K562 (cell line): ENCODE data around the gene FOXD3. TPM values are rescaled to one million over a fixed set of nuclear protein-coding genes. Genes with fewer than 3 reads are reported as not detected.

Experiments used
- BCL6 ChIP-seq: fragments of 250-450 bp; sonication (Bioruptor Pico); IDR thresholded peaks from 2 replicates; pipeline ENCODE4 v1.4.0; 2020
- CBX3 ChIP-seq, 2 experiments: IDR thresholded peaks; 1 replicate in 1 of 2; 2 replicates in 1 of 2; pipeline ENCODE4 v1.6.1; 2012; ENCODE audit warnings: inconsistent platforms in 2 of 2, low read length in 2 of 2, borderline replicate concordance in 1 of 2, control low read depth in 1 of 2
- CHD1 ChIP-seq: fragments of 200-600 bp; sonication (generic); IDR thresholded peaks from one replicate; pipeline ENCODE4 v1.6.1; 2012; ENCODE audit warnings: mild to moderate bottlenecking, moderate library complexity, low read length, inconsistent platforms
- CTCFL ChIP-seq: IDR thresholded peaks from 2 replicates; pipeline ENCODE4 v1.6.1; 2011; ENCODE audit warnings: borderline replicate concordance, low read depth, mild to moderate bottlenecking, moderate library complexity, low read length; ENCODE audit not compliant: insufficient read depth, poor library complexity, severe bottlenecking
- EP400 ChIP-seq: fragments of 450-650 bp; IDR thresholded peaks from 2 replicates; pipeline ENCODE4 v1.6.1; 2017; ENCODE audit warnings: antibody characterized with exemption, mild to moderate bottlenecking, moderate library complexity
- GABPA ChIP-seq: fragments of 200-800 bp; sonication (Bioruptor generic); conservative IDR thresholded peaks from 2 replicates; pipeline ENCODE4 v1.6.1; 2016; ENCODE audit warnings: low read depth, missing genetic modification characterization, missing compliant biosample characterization
- HMGN3 ChIP-seq: IDR thresholded peaks from 2 replicates; pipeline ENCODE4 v1.6.1; 2011; ENCODE audit warnings: borderline replicate concordance, low read depth, mild to moderate bottlenecking, mixed read lengths, low read length; ENCODE audit not compliant: insufficient read length; ENCODE audit errors: extremely low read depth
- NCOA6 ChIP-seq: fragments of 450-650 bp; IDR thresholded peaks from 2 replicates; pipeline ENCODE4 v1.6.1; 2017; ENCODE audit warnings: mild to moderate bottlenecking
- NRF1 ChIP-seq, 2 experiments: fragments of 450-650 bp; IDR thresholded peaks in 1 of 2; conservative IDR thresholded peaks in 1 of 2; 2 replicates each; pipeline ENCODE4 v1.6.1; 2014; ENCODE audit warnings: mild to moderate bottlenecking in 2 of 2
- PHF8 ChIP-seq: fragments of 200-600 bp; sonication (generic); IDR thresholded peaks from 2 replicates; pipeline ENCODE4 v1.6.1; 2012; ENCODE audit warnings: mixed run types, mild to moderate bottlenecking, inconsistent platforms, low read length, moderate library complexity, borderline replicate concordance
- ZC3H4 ChIP-seq: sonication (generic); formaldehyde crosslinking; IDR thresholded peaks from 2 replicates; pipeline ENCODE4 v1.9.0; 2021; ENCODE audit warnings: missing genetic modification reagents, borderline replicate concordance
- ZNF282 ChIP-seq: sonication (generic); formaldehyde crosslinking; IDR thresholded peaks from 2 replicates; pipeline ENCODE4 v1.8.1; 2023; ENCODE audit warnings: missing genetic modification reagents
- polyA plus RNA-seq, 8 experiments: library from polyadenylated mRNA; depleted of rRNA in 4 of 8; stranded (reverse) in 5 of 8; unstranded in 3 of 8; fragments of >200 nt; fragmentation: Nextera tagmentation in 2 of 8; fragmentation: Illumina TruSeq in 1 of 8; extraction: Ambion mirVana in 2 of 8; extraction: Trizol in 1 of 8; gene quantifications; 2 replicates each; pipeline versions ENCODE4 v1.2.1 to v1.2.3, GENCODE V29; 2011 to 2014; ENCODE audit warnings: inconsistent platforms in 1 of 8, missing spikeins in 1 of 8
- total RNA-seq, 7 experiments: library from RNA; depleted of rRNA in 6 of 7; stranded (reverse); fragments of >200 nt in 6 of 7; fragmentation: Illumina TruSeq in 2 of 7; extraction: Trizol in 2 of 7; gene quantifications; 2 replicates each; pipeline versions ENCODE4 v1.2.1 to v1.2.3, GENCODE V29; 2011 to 2021; ENCODE audit warnings: low replicate concordance in 1 of 7
- TF ChIP-seq, protein P1 (sequence below): fragments of 250-450 bp; sonication (Bioruptor Pico); IDR thresholded peaks from 2 replicates; pipeline ENCODE4 v1.5.0; 2020; ENCODE audit warnings: mild to moderate bottlenecking, borderline replicate concordance
- TF ChIP-seq, protein P2 (sequence below): fragments of 250-450 bp; sonication (Bioruptor Pico); IDR thresholded peaks from 2 replicates; pipeline ENCODE4 v1.5.0; 2020; ENCODE audit warnings: mild to moderate bottlenecking

FOXD3 gene
- total and polyA plus RNA-seq, 9 of the 15 experiments (the other 6 are each of a cell fraction or from before 2014, with no cell fraction given), result 0.06 to 0.45 (median 0.10) TPM; not detected in 2

- TF ChIP-seq, protein P1, sequence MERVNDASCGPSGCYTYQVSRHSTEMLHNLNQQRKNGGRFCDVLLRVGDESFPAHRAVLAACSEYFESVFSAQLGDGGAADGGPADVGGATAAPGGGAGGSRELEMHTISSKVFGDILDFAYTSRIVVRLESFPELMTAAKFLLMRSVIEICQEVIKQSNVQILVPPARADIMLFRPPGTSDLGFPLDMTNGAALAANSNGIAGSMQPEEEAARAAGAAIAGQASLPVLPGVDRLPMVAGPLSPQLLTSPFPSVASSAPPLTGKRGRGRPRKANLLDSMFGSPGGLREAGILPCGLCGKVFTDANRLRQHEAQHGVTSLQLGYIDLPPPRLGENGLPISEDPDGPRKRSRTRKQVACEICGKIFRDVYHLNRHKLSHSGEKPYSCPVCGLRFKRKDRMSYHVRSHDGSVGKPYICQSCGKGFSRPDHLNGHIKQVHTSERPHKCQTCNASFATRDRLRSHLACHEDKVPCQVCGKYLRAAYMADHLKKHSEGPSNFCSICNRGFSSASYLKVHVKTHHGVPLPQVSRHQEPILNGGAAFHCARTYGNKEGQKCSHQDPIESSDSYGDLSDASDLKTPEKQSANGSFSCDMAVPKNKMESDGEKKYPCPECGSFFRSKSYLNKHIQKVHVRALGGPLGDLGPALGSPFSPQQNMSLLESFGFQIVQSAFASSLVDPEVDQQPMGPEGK (CRISPR knock-in tag), result no peak
- peak; percentile 37 for TF ChIP-seq CHD1
- TF ChIP-seq ZC3H4 (CRISPR knock-in tag), result no peak
- TF ChIP-seq ZNF282 (CRISPR knock-in tag), result no peak
- peak; percentile 23 for TF ChIP-seq HMGN3
- peak; percentile 69 for TF ChIP-seq GABPA
- TF ChIP-seq CBX3 (IDR thresholded peaks at IDR 0.05; ENCODE audit: borderline replicate concordance in 1 of 2, low read length in 2 of 2), result peak in 1 of 2 experiments; percentile 41; a peak in 1 of 3 replicates
- TF ChIP-seq, protein P2, sequence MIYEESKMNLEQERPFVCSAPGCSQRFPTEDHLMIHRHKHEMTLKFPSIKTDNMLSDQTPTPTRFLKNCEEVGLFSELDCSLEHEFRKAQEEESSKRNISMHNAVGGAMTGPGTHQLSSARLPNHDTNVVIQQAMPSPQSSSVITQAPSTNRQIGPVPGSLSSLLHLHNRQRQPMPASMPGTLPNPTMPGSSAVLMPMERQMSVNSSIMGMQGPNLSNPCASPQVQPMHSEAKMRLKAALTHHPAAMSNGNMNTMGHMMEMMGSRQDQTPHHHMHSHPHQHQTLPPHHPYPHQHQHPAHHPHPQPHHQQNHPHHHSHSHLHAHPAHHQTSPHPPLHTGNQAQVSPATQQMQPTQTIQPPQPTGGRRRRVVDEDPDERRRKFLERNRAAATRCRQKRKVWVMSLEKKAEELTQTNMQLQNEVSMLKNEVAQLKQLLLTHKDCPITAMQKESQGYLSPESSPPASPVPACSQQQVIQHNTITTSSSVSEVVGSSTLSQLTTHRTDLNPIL (CRISPR knock-in tag), result no peak
- peak; percentile 28 to 52; a peak in 3 of 4 replicates for TF ChIP-seq NRF1 (conservative IDR thresholded peaks at IDR 0.05 in 1 of 2, IDR thresholded peaks at IDR 0.05 in 1 of 2)
- peak; percentile 25; the same call in 1 of the 2 replicates for TF ChIP-seq PHF8
- TF ChIP-seq NCOA6, result peak; percentile 56
- no peak for TF ChIP-seq BCL6 (CRISPR knock-in tag)
- TF ChIP-seq CTCFL, result peak; percentile 89
- no peak for TF ChIP-seq EP400
Observed at GRCh38 chr1:63322944-63323864, 837 bp downstream of the FOXD3 start (continued).
